ENCODE measurements around the gene DEDD. TPM values are rescaled to one million over a fixed set of nuclear protein-coding genes. Genes with fewer than 3 reads are reported as not detected.

DEDD gene
- total RNA-seq, 2 experiments from 2014 or later = 29.7 to 34.0 TPM

DNA sequence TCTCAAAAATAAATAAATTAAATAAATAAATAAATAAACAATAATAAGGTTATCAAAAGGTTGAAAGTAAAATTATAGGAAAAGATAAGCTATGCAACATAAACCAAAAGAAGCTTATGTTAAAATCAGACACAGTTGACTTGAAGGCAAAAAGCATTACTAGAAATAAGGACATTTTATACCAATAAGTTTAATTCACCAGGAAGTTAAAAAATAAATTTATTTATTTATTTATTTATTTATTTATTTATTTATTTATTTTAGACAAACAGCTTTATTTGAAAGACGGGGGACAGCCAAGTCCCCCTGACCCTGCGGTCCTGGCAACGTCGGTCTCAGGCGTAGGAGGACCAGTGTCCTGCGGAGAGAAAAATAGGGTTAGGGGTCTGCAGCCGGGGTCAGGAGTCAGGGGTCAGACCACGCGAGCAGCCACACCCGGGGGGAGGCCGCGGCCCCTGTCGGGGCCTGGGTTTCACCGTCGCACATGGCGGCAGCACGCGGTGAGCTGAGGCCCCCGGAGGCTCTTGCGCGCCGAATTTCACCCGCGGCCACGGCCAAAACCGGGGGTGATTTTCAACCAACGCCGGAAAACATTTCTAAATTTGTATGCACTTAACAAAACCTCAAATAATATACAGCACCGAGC is 8.4 kb upstream of the DEDD start:
- no peaks in the 10 kb centered on the region for H3K27me3 Mint-ChIP-seq (ENCODE audit: low read depth)
- H3K27ac Mint-ChIP-seq = no peak overlapping the region
- H3K4me3 Mint-ChIP-seq = no peak overlapping the region
- no peaks in the 10 kb centered on the region for H3K36me3 Mint-ChIP-seq (ENCODE audit: low read depth)
- H3K9me3 Mint-ChIP-seq = no peaks in the 10 kb centered on the region
- CTCF ChIA-PET = interaction anchor here (0.7 to 7.8 kb wide), 11 partner anchors 8 to 187 kb away, joined by 3 to 45 read pairs (median 4); partner anchors contain the start of genes DEDD and PPOX
- no peak for DNase-seq
- H3K4me1 Mint-ChIP-seq (ENCODE audit: low read depth) = peaks cover 4% of the 10 kb centered on the region
- intact Hi-C loops (cut with micrococcal nuclease) = no loop called here

GRCh38 chr1:161139766-161140165 is 7.3 kb upstream of the DEDD start:
- intact Hi-C loops (cut with micrococcal nuclease) = loop anchor here (1.0 to 10.0 kb wide), 4 partner anchors 41 to 305 kb away; partner anchors contain the start of gene KLHDC9
- CTCF ChIA-PET = interaction anchor here (0.5 to 7.8 kb wide), 8 partner anchors 8 to 143 kb away, joined by 3 to 45 read pairs (median 6); partner anchors contain the start of gene ARHGAP30
- no peak overlapping the region for H3K27ac Mint-ChIP-seq
- peaks cover 2% of the 10 kb centered on the region for H3K36me3 Mint-ChIP-seq (ENCODE audit: low read depth)
- H3K4me1 Mint-ChIP-seq (ENCODE audit: low read depth) = peaks cover 4% of the 10 kb centered on the region
- DNase-seq = peak; percentile 71
- no peaks in the 10 kb centered on the region for H3K9me3 Mint-ChIP-seq
- H3K27me3 Mint-ChIP-seq (ENCODE audit: low read depth) = no peaks in the 10 kb centered on the region
- H3K4me3 Mint-ChIP-seq = no peak overlapping the region

DNA sequence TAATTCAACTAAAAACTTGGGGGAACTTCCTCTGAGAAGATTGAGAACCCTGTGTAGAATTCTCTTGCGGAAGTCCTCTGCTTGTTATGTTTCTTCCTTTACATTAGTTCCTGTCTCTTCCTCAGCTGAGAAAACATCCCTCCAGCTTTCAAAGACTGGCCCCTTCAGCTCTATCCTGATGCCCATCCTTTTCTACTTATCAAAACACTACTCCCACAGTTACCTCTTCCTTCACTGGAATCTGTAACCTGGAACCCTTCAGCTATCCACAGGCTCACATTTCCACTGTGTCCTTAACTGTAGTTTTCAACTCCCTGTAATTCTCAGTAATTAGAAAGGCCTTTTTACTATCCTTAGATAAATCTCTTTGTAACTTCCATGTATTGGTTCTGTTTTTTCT is 6.0 kb upstream of the DEDD start:
- H3K4me3 Mint-ChIP-seq = no peak overlapping the region
- no peak overlapping the region for H3K27ac Mint-ChIP-seq
- intact Hi-C loops (cut with micrococcal nuclease) = loop anchor here (2.0 to 10.0 kb wide), 2 partner anchors 40 to 304 kb away; partner anchors contain the start of gene KLHDC9
- CTCF ChIA-PET = interaction anchor here (0.6 to 7.8 kb wide), 16 partner anchors 9 to 304 kb away, joined by 3 to 45 read pairs (median 4); partner anchors contain the start of genes ARHGAP30 and KLHDC9
- no peaks in the 10 kb centered on the region for H3K9me3 Mint-ChIP-seq
- H3K4me1 Mint-ChIP-seq (ENCODE audit: low read depth) = peaks cover 4% of the 10 kb centered on the region
- H3K27me3 Mint-ChIP-seq (ENCODE audit: low read depth) = no peaks in the 10 kb centered on the region
- H3K36me3 Mint-ChIP-seq (ENCODE audit: low read depth) = peaks cover 2% of the 10 kb centered on the region
- no peak for DNase-seq

- no peak for DNase-seq
- CTCF ChIA-PET = interaction anchor here (0.7 to 7.8 kb wide), 14 partner anchors 10 to 303 kb away, joined by 3 to 45 read pairs (median 6); partner anchors contain the start of genes ARHGAP30 and KLHDC9
Observed at GRCh38 chr1:161137881-161138280, 5.4 kb upstream of the DEDD start.

DNA sequence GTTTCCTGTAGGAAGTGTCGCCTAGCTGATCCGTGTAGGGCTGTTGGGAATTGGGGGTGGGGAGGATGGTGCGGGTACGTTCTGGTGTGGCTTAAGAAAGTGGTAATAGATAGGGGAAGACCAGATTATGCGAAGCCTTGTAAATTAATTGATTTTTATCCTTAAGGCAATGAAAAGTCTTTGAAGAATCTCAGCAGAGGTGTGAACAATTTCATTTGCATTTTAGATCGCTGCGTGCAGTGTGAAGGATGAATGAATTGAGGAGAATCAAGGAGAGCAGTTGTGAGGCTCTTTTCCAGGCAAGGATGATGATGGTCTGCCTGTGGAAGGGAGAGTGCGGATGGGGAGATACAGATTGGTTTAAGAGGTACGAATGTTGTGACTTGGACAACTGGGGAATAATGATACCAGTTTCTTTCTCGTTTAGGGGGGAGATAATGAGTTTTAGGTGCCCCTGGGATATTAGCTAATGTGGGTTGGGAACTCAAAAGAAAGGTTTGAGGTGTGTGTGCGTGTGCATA is 813 bp upstream of the DEDD start:
- DNase-seq = no peak
- no peak overlapping the region for H3K27ac Mint-ChIP-seq
- H3K4me1 Mint-ChIP-seq (ENCODE audit: low read depth) = peaks cover 37% of the 10 kb centered on the region
- H3K36me3 Mint-ChIP-seq (ENCODE audit: low read depth) = peaks cover 22% of the 10 kb centered on the region
- CTCF ChIA-PET = interaction anchor here (0.8 to 2.4 kb wide), 6 partner anchors 8 to 91 kb away, joined by 3 to 11 read pairs (median 6); partner anchors contain the start of gene PPOX
- H3K27me3 Mint-ChIP-seq (ENCODE audit: low read depth) = no peaks in the 10 kb centered on the region
- intact Hi-C loops (cut with micrococcal nuclease) = loop anchor here (2.0 to 10.0 kb wide), 2 partner anchors 52 to 298 kb away; no protein-coding TSS in a partner anchor
- H3K9me3 Mint-ChIP-seq = no peaks in the 10 kb centered on the region
- H3K4me3 Mint-ChIP-seq = no peak overlapping the region

More at GRCh38 chr1:161137881-161138280, 5.4 kb upstream of the DEDD start:
- no peaks in the 10 kb centered on the region for H3K9me3 Mint-ChIP-seq
- intact Hi-C loops (cut with micrococcal nuclease) = loop anchor here (2.0 to 10.0 kb wide), 2 partner anchors 39 to 303 kb away; partner anchors contain the start of gene KLHDC9
- no peaks in the 10 kb centered on the region for H3K27me3 Mint-ChIP-seq (ENCODE audit: low read depth)
- peaks cover 4% of the 10 kb centered on the region for H3K4me1 Mint-ChIP-seq (ENCODE audit: low read depth)
- no peak overlapping the region for H3K4me3 Mint-ChIP-seq
- H3K36me3 Mint-ChIP-seq (ENCODE audit: low read depth) = peaks cover 2% of the 10 kb centered on the region
- no peak overlapping the region for H3K27ac Mint-ChIP-seq

- H3K27ac Mint-ChIP-seq = no peak overlapping the region
- H3K4me3 Mint-ChIP-seq = no peak overlapping the region
- intact Hi-C loops (cut with micrococcal nuclease) = loop anchor here (1.0 to 10.0 kb wide), 9 partner anchors 12 to 297 kb away; partner anchors contain the start of genes ARHGAP30, NDUFS2, PPOX and UFC1
- H3K36me3 Mint-ChIP-seq (ENCODE audit: low read depth) = peaks cover 34% of the 10 kb centered on the region
- peaks cover 51% of the 10 kb centered on the region for H3K4me1 Mint-ChIP-seq (ENCODE audit: low read depth)
- CTCF ChIA-PET = interaction anchor here (0.6 to 2.4 kb wide), 7 partner anchors 9 to 295 kb away, joined by 3 to 11 read pairs (median 4); partner anchors contain the start of gene PPOX
- no peaks in the 10 kb centered on the region for H3K27me3 Mint-ChIP-seq (ENCODE audit: low read depth)
- H3K9me3 Mint-ChIP-seq = no peaks in the 10 kb centered on the region
- peak; percentile 43 for DNase-seq
Observed at GRCh38 chr1:161131523-161132409, 701 bp downstream of the DEDD start.

GRCh38 chr1:161130266-161130665 is 2.2 kb downstream of the DEDD start:
- H3K4me1 Mint-ChIP-seq (ENCODE audit: low read depth) = peaks cover 55% of the 10 kb centered on the region
- no peak for DNase-seq
- intact Hi-C loops (cut with micrococcal nuclease) = loop anchor here (10.0 kb wide), 1 partner anchor 295 kb away; no protein-coding TSS in a partner anchor
- peaks cover 43% of the 10 kb centered on the region for H3K36me3 Mint-ChIP-seq (ENCODE audit: low read depth)
- CTCF ChIA-PET = interaction anchor here (1.2 kb wide), 2 partner anchors 13 to 36 kb away, joined by 3 read pairs; partner anchors contain the start of gene PPOX
- H3K9me3 Mint-ChIP-seq = no peaks in the 10 kb centered on the region
- H3K4me3 Mint-ChIP-seq = no peak overlapping the region
- no peaks in the 10 kb centered on the region for H3K27me3 Mint-ChIP-seq (ENCODE audit: low read depth)
- peak overlapping the region; percentile 44 for H3K27ac Mint-ChIP-seq

DNA sequence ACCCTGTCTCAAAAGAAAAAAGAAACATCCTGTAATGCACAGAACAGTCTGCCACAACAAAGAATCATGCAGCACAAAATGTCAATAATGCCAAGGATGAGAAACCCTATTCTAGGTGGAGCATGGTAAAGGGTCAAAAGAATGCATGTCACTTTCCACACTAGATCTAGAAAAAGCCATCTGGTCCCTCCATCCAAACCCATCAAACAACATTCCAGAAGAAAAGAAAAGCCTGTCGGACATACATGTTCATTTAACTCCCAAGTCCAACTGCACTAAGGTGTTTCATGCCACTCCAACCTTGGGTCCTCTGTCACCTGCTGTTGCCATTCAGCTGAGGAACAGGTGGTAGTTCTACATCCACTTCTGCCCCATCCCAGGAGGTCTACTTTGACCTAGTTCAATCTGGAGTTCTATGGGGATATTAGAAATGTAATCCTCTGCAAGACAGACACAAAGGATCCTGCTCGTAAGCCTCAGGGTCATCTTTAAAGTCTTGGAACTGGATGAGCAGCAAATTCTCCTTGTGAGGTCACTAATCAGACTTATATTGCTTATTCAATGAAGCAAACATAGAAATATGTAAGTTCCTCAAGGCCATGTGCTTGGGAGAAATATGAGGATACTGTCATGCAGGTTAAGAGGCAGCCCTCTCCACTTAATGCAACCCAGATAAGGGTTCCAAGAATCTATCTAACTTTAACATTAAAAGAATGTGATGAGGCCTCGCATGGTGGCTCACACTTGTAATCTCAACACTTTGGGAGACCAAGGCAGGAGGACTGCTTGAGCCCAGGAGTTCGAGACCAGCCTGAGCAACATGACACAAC is 3.7 kb downstream of the DEDD start:
- H3K27me3 Mint-ChIP-seq (ENCODE audit: low read depth) = no peaks in the 10 kb centered on the region
- CTCF ChIA-PET = interaction anchor here (1.2 to 1.8 kb wide), 2 partner anchors 10 to 14 kb away, joined by 3 to 8 read pairs; no protein-coding TSS in a partner anchor
- peaks cover 45% of the 10 kb centered on the region for H3K36me3 Mint-ChIP-seq (ENCODE audit: low read depth)
- intact Hi-C loops (cut with micrococcal nuclease) = no loop called here
- H3K9me3 Mint-ChIP-seq = no peaks in the 10 kb centered on the region
- no peak for DNase-seq
- H3K27ac Mint-ChIP-seq = peak overlapping the region; percentile 69
- H3K4me3 Mint-ChIP-seq = no peak overlapping the region
- peaks cover 55% of the 10 kb centered on the region for H3K4me1 Mint-ChIP-seq (ENCODE audit: low read depth)

- Mint-ChIP-seq H3K4me3 (no peak overlapping the region), H3K4me1 (ENCODE audit: low read depth) (peaks cover 55% of the 10 kb centered on the region), H3K27me3 (ENCODE audit: low read depth) (no peaks in the 10 kb centered on the region), H3K36me3 (ENCODE audit: low read depth) (peaks cover 52% of the 10 kb centered on the region), H3K27ac (no peak overlapping the region), H3K9me3 (no peaks in the 10 kb centered on the region)
- intact Hi-C loops (cut with micrococcal nuclease) = no loop called here
- CTCF ChIA-PET = interaction anchor here (1.8 kb wide), 1 partner anchor 11 kb away, joined by 8 read pairs; no protein-coding TSS in a partner anchor
- no peak for DNase-seq
Observed at GRCh38 chr1:161127649-161128048, 4.8 kb downstream of the DEDD start.

GRCh38 chr1:161122967-161123366 is 9.5 kb downstream of the DEDD start:
- CTCF ChIA-PET = no interaction called here

DNA sequence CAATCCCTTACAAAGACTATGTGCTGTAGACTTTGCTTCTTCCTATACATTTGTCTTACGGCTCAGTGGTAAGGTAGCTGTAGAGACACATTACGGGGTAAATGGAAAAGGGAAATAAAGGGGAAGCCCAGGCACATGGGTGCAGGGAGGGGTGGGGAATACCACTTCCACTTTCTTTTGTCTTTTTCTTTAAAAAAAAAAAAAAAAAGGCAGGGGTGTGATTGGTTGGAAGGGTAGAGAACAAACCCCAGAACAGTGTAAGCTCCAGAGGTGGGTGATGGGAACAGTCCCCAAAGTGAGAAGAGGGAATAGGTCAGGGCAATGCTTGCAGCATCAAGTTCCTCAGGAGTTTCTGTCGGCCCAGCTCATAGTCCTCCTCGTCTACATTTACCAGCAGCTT is 10.6 kb downstream of the DEDD start:
- DNase-seq = no peak
- no peak overlapping the region for H3K4me3 Mint-ChIP-seq
- H3K27ac Mint-ChIP-seq = peak overlapping the region; percentile 88
- peaks cover 47% of the 10 kb centered on the region for H3K36me3 Mint-ChIP-seq (ENCODE audit: low read depth)
- H3K4me1 Mint-ChIP-seq (ENCODE audit: low read depth) = peaks cover 43% of the 10 kb centered on the region
- no peaks in the 10 kb centered on the region for H3K9me3 Mint-ChIP-seq
- CTCF ChIA-PET = interaction anchor here (0.8 to 2.1 kb wide), 3 partner anchors 11 to 24 kb away, joined by 4 to 11 read pairs (median 5); partner anchors contain the start of gene DEDD
- H3K27me3 Mint-ChIP-seq (ENCODE audit: low read depth) = no peaks in the 10 kb centered on the region
- intact Hi-C loops (cut with micrococcal nuclease) = no loop called here

More at GRCh38 chr1:161122967-161123366, 9.5 kb downstream of the DEDD start:
- no peak for DNase-seq
- Mint-ChIP-seq H3K4me1 (ENCODE audit: low read depth) (peaks cover 52% of the 10 kb centered on the region), H3K36me3 (ENCODE audit: low read depth) (peaks cover 52% of the 10 kb centered on the region), H3K4me3 (no peak overlapping the region), H3K27me3 (ENCODE audit: low read depth) (no peaks in the 10 kb centered on the region), H3K9me3 (no peaks in the 10 kb centered on the region), H3K27ac (peak overlapping the region; percentile 38)
- intact Hi-C loops (cut with micrococcal nuclease) = no loop called here

All from activated naive CD4-positive, alpha-beta T cell treated with anti-CD3 and anti-CD28 coated beads for 36 hours (primary cell).